ENCODE data around the gene TSHZ2.

GRCh38 chr20:53403029-53403428 lies 430.9 kb downstream of the TSHZ2 start:
- TF ChIP-seq POLR2A (IDR thresholded peaks at IDR 0.05; ENCODE audit: low read depth, low read length) (no peak), TAF1 (IDR thresholded peaks at IDR 0.05; ENCODE audit: borderline replicate concordance, low read depth, low read length) (no peak), POLR2AphosphoS5 (IDR thresholded peaks at IDR 0.05; ENCODE audit: low read depth, low read length) (no peak)

Data from GM12892 (cell line).